ENCODE measurements around the gene LGR6.

- TF ChIP-seq CTCF (IDR thresholded peaks at IDR 0.05) = no peak
- TF ChIP-seq EZH2 (IDR thresholded peaks at IDR 0.05; ENCODE audit: borderline replicate concordance, insufficient read depth, low read depth, low read length, poor library complexity, severe bottlenecking) = no peak
Measured at GRCh38 chr1:202286622-202287097, 93.1 kb downstream of the LGR6 start.
